ENCODE measurements around the gene ST7. TPM values are rescaled to one million over a fixed set of nuclear protein-coding genes. Genes with fewer than 3 reads are reported as not detected.

Gene ST7
- total and polyA plus RNA-seq, 2 of the 13 experiments (the other 11 are each of a cell fraction or from before 2014, with no cell fraction given), result 17.3 to 23.5 TPM

DNA sequence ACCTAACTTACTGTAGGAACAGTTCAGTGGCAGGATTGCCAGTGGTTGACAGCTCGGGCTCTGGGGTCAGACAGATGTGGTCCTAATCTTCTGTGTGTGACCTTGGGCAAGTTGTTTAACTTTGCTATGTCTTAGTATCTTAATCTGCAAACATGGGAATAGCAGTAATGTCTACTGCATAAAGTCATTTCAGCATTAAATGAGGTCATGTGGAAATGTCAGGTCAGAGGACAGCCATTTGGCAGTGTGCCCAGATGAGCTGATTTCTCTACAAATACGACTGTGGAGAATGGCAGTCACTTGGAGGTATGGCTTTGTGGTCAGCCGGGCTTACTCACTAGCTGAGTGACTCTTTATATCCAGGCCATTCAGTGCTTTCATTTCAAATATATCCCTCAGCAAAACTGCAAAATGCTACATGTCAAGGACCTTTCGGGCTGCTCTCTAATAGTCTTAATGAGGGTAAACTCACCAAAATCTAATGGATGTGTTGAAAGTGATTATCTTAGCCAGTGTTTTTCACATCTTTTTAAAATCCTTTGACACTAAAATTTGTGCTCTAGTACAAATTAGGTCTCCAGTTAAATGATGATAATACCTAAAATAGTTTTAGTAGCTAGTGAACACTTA lies 171.4 kb downstream of the ST7 start (continued):
- TF ChIP-seq RARG (CRISPR knock-in tag; IDR thresholded peaks at IDR 0.05; ENCODE audit: low read depth) (no peak), KAT7 (CRISPR knock-in tag; IDR thresholded peaks at IDR 0.05; ENCODE audit: borderline replicate concordance) (no peak), RNF2 (conservative IDR thresholded peaks at IDR 0.05; ENCODE audit: low read depth) (no peak), MXD4 (CRISPR knock-in tag; IDR thresholded peaks at IDR 0.05) (no peak), NFYC (CRISPR knock-in tag; IDR thresholded peaks at IDR 0.05) (no peak), RELA (CRISPR knock-in tag; IDR thresholded peaks at IDR 0.05) (no peak), ZNF614 (CRISPR knock-in tag; IDR thresholded peaks at IDR 0.05; ENCODE audit: borderline replicate concordance) (no peak), ZNF678 (CRISPR knock-in tag; IDR thresholded peaks at IDR 0.05) (no peak), ZFP82 (CRISPR knock-in tag; IDR thresholded peaks at IDR 0.05; ENCODE audit: borderline replicate concordance) (no peak), NFKBIZ (CRISPR knock-in tag; IDR thresholded peaks at IDR 0.05) (no peak), ZNF546 (CRISPR knock-in tag; conservative IDR thresholded peaks at IDR 0.05) (no peak), PREB (CRISPR knock-in tag; IDR thresholded peaks at IDR 0.05) (no peak), RCOR2 (CRISPR knock-in tag; IDR thresholded peaks at IDR 0.05) (0 out of 2 replicates have a peak, but pooled peaks have one; percentile 27), ZNF260 (CRISPR knock-in tag; IDR thresholded peaks at IDR 0.05; ENCODE audit: borderline replicate concordance, low read depth) (no peak), STAG1 (CRISPR knock-in tag; IDR thresholded peaks at IDR 0.05) (no peak), TBP (CRISPR knock-in tag; IDR thresholded peaks at IDR 0.05) (no peak), MAFF (IDR thresholded peaks at IDR 0.05; ENCODE audit: low read depth, low read length) (peak; percentile 77)
- TF ChIP-seq, protein P1, sequence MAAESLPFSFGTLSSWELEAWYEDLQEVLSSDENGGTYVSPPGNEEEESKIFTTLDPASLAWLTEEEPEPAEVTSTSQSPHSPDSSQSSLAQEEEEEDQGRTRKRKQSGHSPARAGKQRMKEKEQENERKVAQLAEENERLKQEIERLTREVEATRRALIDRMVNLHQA (CRISPR knock-in tag; IDR thresholded peaks at IDR 0.05), result no peak
- TF ChIP-seq, protein P2, sequence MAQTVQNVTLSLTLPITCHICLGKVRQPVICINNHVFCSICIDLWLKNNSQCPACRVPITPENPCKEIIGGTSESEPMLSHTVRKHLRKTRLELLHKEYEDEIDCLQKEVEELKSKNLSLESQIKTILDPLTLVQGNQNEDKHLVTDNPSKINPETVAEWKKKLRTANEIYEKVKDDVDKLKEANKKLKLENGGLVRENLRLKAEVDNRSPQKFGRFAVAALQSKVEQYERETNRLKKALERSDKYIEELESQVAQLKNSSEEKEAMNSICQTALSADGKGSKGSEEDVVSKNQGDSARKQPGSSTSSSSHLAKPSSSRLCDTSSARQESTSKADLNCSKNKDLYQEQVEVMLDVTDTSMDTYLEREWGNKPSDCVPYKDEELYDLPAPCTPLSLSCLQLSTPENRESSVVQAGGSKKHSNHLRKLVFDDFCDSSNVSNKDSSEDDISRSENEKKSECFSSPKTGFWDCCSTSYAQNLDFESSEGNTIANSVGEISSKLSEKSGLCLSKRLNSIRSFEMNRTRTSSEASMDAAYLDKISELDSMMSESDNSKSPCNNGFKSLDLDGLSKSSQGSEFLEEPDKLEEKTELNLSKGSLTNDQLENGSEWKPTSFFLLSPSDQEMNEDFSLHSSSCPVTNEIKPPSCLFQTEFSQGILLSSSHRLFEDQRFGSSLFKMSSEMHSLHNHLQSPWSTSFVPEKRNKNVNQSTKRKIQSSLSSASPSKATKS (CRISPR knock-in tag; IDR thresholded peaks at IDR 0.05), result no peak
- TF ChIP-seq, protein P3, sequence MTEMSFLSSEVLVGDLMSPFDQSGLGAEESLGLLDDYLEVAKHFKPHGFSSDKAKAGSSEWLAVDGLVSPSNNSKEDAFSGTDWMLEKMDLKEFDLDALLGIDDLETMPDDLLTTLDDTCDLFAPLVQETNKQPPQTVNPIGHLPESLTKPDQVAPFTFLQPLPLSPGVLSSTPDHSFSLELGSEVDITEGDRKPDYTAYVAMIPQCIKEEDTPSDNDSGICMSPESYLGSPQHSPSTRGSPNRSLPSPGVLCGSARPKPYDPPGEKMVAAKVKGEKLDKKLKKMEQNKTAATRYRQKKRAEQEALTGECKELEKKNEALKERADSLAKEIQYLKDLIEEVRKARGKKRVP (CRISPR knock-in tag; IDR thresholded peaks at IDR 0.05), result no peak
- TF ChIP-seq, protein P4, sequence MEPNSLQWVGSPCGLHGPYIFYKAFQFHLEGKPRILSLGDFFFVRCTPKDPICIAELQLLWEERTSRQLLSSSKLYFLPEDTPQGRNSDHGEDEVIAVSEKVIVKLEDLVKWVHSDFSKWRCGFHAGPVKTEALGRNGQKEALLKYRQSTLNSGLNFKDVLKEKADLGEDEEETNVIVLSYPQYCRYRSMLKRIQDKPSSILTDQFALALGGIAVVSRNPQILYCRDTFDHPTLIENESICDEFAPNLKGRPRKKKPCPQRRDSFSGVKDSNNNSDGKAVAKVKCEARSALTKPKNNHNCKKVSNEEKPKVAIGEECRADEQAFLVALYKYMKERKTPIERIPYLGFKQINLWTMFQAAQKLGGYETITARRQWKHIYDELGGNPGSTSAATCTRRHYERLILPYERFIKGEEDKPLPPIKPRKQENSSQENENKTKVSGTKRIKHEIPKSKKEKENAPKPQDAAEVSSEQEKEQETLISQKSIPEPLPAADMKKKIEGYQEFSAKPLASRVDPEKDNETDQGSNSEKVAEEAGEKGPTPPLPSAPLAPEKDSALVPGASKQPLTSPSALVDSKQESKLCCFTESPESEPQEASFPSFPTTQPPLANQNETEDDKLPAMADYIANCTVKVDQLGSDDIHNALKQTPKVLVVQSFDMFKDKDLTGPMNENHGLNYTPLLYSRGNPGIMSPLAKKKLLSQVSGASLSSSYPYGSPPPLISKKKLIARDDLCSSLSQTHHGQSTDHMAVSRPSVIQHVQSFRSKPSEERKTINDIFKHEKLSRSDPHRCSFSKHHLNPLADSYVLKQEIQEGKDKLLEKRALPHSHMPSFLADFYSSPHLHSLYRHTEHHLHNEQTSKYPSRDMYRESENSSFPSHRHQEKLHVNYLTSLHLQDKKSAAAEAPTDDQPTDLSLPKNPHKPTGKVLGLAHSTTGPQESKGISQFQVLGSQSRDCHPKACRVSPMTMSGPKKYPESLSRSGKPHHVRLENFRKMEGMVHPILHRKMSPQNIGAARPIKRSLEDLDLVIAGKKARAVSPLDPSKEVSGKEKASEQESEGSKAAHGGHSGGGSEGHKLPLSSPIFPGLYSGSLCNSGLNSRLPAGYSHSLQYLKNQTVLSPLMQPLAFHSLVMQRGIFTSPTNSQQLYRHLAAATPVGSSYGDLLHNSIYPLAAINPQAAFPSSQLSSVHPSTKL (CRISPR knock-in tag; IDR thresholded peaks at IDR 0.05), result peak; percentile 85
